ENCODE data around the gene BDH1. TPM values are rescaled to one million over a fixed set of nuclear protein-coding genes. Genes with fewer than 3 reads are reported as not detected.

Gene BDH1
- total and polyA plus RNA-seq, 2 of the 8 experiments (the other 6 are each of a cell fraction or from before 2014, with no cell fraction given): 27.2 to 28.1 TPM

DNA sequence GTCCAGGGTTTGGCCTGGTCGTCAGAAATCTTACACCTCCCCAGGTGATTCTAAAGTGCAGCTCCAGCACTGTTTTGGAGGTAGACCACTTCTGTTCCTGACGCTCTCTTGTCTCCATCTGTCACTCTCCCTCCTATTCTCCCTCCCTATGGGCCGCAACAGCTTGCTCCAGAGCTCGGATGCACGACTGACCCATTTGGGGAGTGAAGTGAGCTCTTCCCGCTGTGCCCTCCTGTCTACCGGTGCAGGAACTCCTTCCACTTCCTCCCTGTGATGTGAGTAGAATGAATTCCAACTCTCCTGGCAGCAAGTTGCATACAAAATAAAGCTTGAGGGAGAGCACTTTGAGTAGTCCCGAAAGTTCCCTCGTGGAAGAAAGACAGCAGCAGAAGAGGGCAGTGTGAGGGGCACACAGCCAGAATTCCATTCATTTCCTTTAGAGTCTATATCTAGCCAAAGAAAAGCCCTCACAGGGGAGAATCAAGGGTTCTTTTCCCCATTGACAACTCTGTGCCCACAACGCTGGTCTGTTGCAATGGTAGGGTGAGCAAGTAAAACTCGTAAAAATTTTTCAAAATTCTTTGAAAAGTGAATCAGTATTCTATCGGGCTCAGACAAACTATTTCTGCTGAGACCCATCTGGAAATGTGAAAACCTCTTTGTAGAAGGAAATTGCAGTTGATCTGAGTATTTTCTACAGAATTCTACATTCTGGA lies 39.9 kb upstream of the BDH1 start:
- Histone ChIP-seq H3K56ac (replicated peaks; ENCODE audit: insufficient read length, low read depth, low read length) (no peak overlapping the region), H4K91ac (replicated peaks; ENCODE audit: insufficient read length, low read length) (no peak overlapping the region), H2BK12ac (ENCODE audit: low read depth, low read length) (no peak overlapping the region), H2AK5ac (ENCODE audit: low read depth, low read length) (no peak overlapping the region), H2BK20ac (ENCODE audit: low read length) (peak overlapping the region; percentile 82; the same call in 1 of the 2 replicates), H4K5ac (ENCODE audit: insufficient read length, low read depth, low read length) (no peak overlapping the region), H3K9ac (replicated peaks in 1 of 4; ENCODE audit: extremely low read depth in 1 of 4, low read depth in 3 of 4, low read length in 3 of 4) (no peak overlapping the region), H3K23ac (ENCODE audit: insufficient read length) (no peak overlapping the region), H3K4me1 (replicated peaks in 1 of 4; ENCODE audit: control insufficient read depth in 3 of 4, insufficient read depth in 4 of 4, low read length in 3 of 4) (peaks cover 0 to 6% (median 3%) of the 10 kb centered on the region in 4 experiments; a peak in 4 of 7 replicates), H4K8ac (ENCODE audit: extremely low read depth, insufficient read depth, low read length) (no peak overlapping the region), H2BK120ac (replicated peaks; ENCODE audit: low read depth, low read length) (no peak overlapping the region), H3K36me3 (ENCODE audit: control insufficient read depth in 2 of 4, insufficient read depth in 4 of 4, low read length in 3 of 4) (no peaks in the 10 kb centered on the region), H3K4me3 (ENCODE audit: extremely low read depth in 1 of 4, insufficient read depth in 2 of 4, low read depth in 3 of 4, low read length in 4 of 4) (no peak overlapping the region), H4K20me1 (replicated peaks in 1 of 2; ENCODE audit: control insufficient read depth in 1 of 2, insufficient read depth in 2 of 2, low read length in 2 of 2) (no peaks in the 10 kb centered on the region), H3K9me3 (ENCODE audit: insufficient read depth in 2 of 2, low read depth in 1 of 2, low read length in 1 of 2) (no peaks in the 10 kb centered on the region), H3K4ac (replicated peaks; ENCODE audit: insufficient read length, low read depth, low read length) (no peak overlapping the region), H3K18ac (ENCODE audit: extremely low read depth, low read length) (no peak overlapping the region), H3K14ac (ENCODE audit: insufficient read length) (no peak overlapping the region), H3K79me2 (ENCODE audit: control insufficient read depth in 1 of 2, insufficient read depth in 2 of 2, low read length in 2 of 2) (no peaks in the 10 kb centered on the region), H2BK5ac (ENCODE audit: low read depth, low read length) (peak overlapping the region; percentile 44; the same call in 1 of the 2 replicates), H3K27ac (ENCODE audit: low read depth, low read length) (no peak overlapping the region), H3K23me2 (ENCODE audit: low read depth, low read length) (no peaks in the 10 kb centered on the region), H2BK15ac (ENCODE audit: low read length) (peak overlapping the region; percentile 72), H2AFZ (ENCODE audit: low read length) (no peak overlapping the region), H3K4me2 (ENCODE audit: insufficient read depth in 1 of 2, low read depth in 2 of 2, low read length in 2 of 2) (no peak overlapping the region), H3K27me3 (replicated peaks in 1 of 4; ENCODE audit: control insufficient read depth in 3 of 4, extremely low read depth in 1 of 4, insufficient read depth in 3 of 4, low read length in 3 of 4) (no peaks in the 10 kb centered on the region), H3K79me1 (ENCODE audit: low read depth, low read length) (no peaks in the 10 kb centered on the region)
- DNase-seq (ENCODE audit: low read depth in 1 of 2, low spot score in 2 of 2): no peak
- ChIA-PET POLR2A (ENCODE audit: partially characterized antibody) (interaction anchor here (1.0 to 1.1 kb wide), 2 partner anchors 12 to 21 kb away, joined by 3 read pairs; no protein-coding TSS in a partner anchor), CTCF (ENCODE audit: partially characterized antibody) (interaction anchor here (0.9 to 1.5 kb wide), 7 partner anchors 9 to 77 kb away, joined by 3 to 4 read pairs (median 3); no protein-coding TSS in a partner anchor)
- 77% methylated on average over 12 of the region's 12 CpGs; no CpG with 5 or more reads in 1 of the 2 experiments for WGBS, 2 experiments (ENCODE audit: extremely low coverage in 1 of 2, insufficient coverage in 1 of 2, insufficient read length in 1 of 2, insufficient replicate concordance in 2 of 2, low coverage in 1 of 2, low lambda C conversion rate in 2 of 2, missing lambda C conversion rate in 1 of 2)
- no peak for FAIRE-seq
- TF ChIP-seq CTBP2 (IDR thresholded peaks at IDR 0.05; ENCODE audit: borderline replicate concordance, insufficient read depth, insufficient read length, low read length): no peak
- no peak for TF ChIP-seq POLR2A (IDR thresholded peaks at IDR 0.05; ENCODE audit: control extremely low read depth in 1 of 2, low read depth in 2 of 2, low read length in 2 of 2)
- no peak for TF ChIP-seq NRF1 (IDR thresholded peaks at IDR 0.05; ENCODE audit: low read depth, low read length)
- TF ChIP-seq, protein P1, sequence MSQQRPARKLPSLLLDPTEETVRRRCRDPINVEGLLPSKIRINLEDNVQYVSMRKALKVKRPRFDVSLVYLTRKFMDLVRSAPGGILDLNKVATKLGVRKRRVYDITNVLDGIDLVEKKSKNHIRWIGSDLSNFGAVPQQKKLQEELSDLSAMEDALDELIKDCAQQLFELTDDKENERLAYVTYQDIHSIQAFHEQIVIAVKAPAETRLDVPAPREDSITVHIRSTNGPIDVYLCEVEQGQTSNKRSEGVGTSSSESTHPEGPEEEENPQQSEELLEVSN (IDR thresholded peaks at IDR 0.05): no peak
- TF ChIP-seq TAF7 (optimal IDR thresholded peaks at IDR 0.05; ENCODE audit: borderline replicate concordance, low read depth, low read length): no peak
- TF ChIP-seq, protein P2, sequence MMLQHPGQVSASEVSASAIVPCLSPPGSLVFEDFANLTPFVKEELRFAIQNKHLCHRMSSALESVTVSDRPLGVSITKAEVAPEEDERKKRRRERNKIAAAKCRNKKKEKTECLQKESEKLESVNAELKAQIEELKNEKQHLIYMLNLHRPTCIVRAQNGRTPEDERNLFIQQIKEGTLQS (IDR thresholded peaks at IDR 0.05; ENCODE audit: insufficient read depth, low read depth, low read length): no peak
- no peak for TF ChIP-seq CREB1 (IDR thresholded peaks at IDR 0.05)
- no peak for TF ChIP-seq SP1 (IDR thresholded peaks at IDR 0.05; ENCODE audit: low read depth, low read length)
- no peak for TF ChIP-seq NANOG (IDR thresholded peaks at IDR 0.05; ENCODE audit: insufficient read depth, low read depth, low read length, poor library complexity, severe bottlenecking)
- no peak for TF ChIP-seq KDM5A (IDR thresholded peaks at IDR 0.05; ENCODE audit: low read length)
- TF ChIP-seq RXRA (IDR thresholded peaks at IDR 0.05; ENCODE audit: insufficient read depth, low read depth, low read length): no peak
